Calu3 (cell line): ENCODE results near the gene SKAP1. TPM values are rescaled to one million over a fixed set of nuclear protein-coding genes. Genes with fewer than 3 reads are reported as not detected.
A peak's percentile ranks its signal among the peaks of the same experiment; 100 is the strongest.

ENCODE experiments used
- BruUV-seq: library from RNA; stranded (reverse); fragments of 400-500 nt; replicated peaks from 2 replicates; lab custom pipeline; 2021; lab: Mats Ljungman, UMichigan
- CTCF ChIA-PET: fragments of 300-600 bp; sonication (Branson Sonifier 250); formaldehyde crosslinking; loops from one replicate; lab custom pipeline; 2022; ENCODE audit warnings: antibody characterized with exemption; lab: Charles Lee
- DNase-seq: peaks from one replicate; pipeline ENCODE4 v3.0.0; 2022
- H3K27ac Mint-ChIP-seq: one replicate; pipeline ENCODE4 v1.8.0; 2022; ENCODE audit warnings: mixed read lengths; ENCODE audit not compliant: unreplicated experiment
- H3K27me3 Mint-ChIP-seq: one replicate; pipeline ENCODE4 v1.8.0; 2022; ENCODE audit warnings: mixed read lengths; ENCODE audit not compliant: unreplicated experiment
- H3K36me3 Mint-ChIP-seq: one replicate; pipeline ENCODE4 v1.8.0; 2022; ENCODE audit warnings: mild to moderate bottlenecking, moderate library complexity, mixed read lengths; ENCODE audit not compliant: insufficient read depth, unreplicated experiment
- H3K4me1 Mint-ChIP-seq: one replicate; pipeline ENCODE4 v1.8.0; 2022; ENCODE audit warnings: mild to moderate bottlenecking, low read depth, mixed read lengths; ENCODE audit not compliant: unreplicated experiment
- H3K4me3 Mint-ChIP-seq: one replicate; pipeline ENCODE4 v1.8.0; 2022; ENCODE audit warnings: mild to moderate bottlenecking, low read depth, moderate library complexity, mixed read lengths; ENCODE audit not compliant: unreplicated experiment
- H3K9me3 Mint-ChIP-seq: one replicate; pipeline ENCODE4 v1.8.0; 2022; ENCODE audit warnings: low read depth, mixed read lengths; ENCODE audit not compliant: unreplicated experiment
- CTCF ChIP-seq: fragments of 200-600 bp; IDR thresholded peaks from one replicate; pipeline ENCODE4 v1.8.0; 2022; ENCODE audit warnings: antibody characterized with exemption; ENCODE audit not compliant: unreplicated experiment
- intact Hi-C: fragments of 100-400 bp; cut with micrococcal nuclease; formaldehyde crosslinking; loops from one replicate; pipeline ENCODE4 v1.10.0; 2022; ENCODE audit not compliant: unreplicated experiment
- total RNA-seq: library from RNA; stranded (reverse); gene quantifications from 2 replicates; pipeline ENCODE4 v1.2.3, GENCODE V29; 2022

The SKAP1 gene
- total RNA-seq, 1 experiment from 2014 or later = 4.4 TPM

- BruUV-seq = TSS peak; percentile 91
Measured at GRCh38 chr17:48107137-48108055, 322.6 kb downstream of the SKAP1 start, which contains the start of gene SNX11. SNX11 (plus strand) TSS chr17:48107766; CDS start chr17:48112044, 4,278 bp downstream.

GRCh38 chr17:48106802-48107136 is 323.2 kb downstream of the SKAP1 start:
- no peaks in the 10 kb centered on the region for H3K27me3 Mint-ChIP-seq
- no peak for DNase-seq
- TF ChIP-seq CTCF = no peak
- peak overlapping the region; percentile 91 for H3K27ac Mint-ChIP-seq
- peak overlapping the region; percentile 95 for H3K4me3 Mint-ChIP-seq
- no TSS peak for BruUV-seq
- peaks cover 43% of the 10 kb centered on the region for H3K36me3 Mint-ChIP-seq
- peaks cover 31% of the 10 kb centered on the region for H3K4me1 Mint-ChIP-seq
- no peaks in the 10 kb centered on the region for H3K9me3 Mint-ChIP-seq
- CTCF ChIA-PET = interaction anchor here (0.8 to 1.2 kb wide), 3 partner anchors 54 to 89 kb away, joined by 3 to 4 read pairs (median 3); no protein-coding TSS in a partner anchor
- intact Hi-C loops = loop anchor here (5.0 kb wide), 1 partner anchor 59 kb away; the partner anchor contains the start of gene NFE2L1

More at GRCh38 chr17:48107137-48108055, 322.6 kb downstream of the SKAP1 start, which contains the start of gene SNX11:
- intact Hi-C loops = loop anchor here (5.0 kb wide), 1 partner anchor 60 kb away; the partner anchor contains the start of gene NFE2L1
- Mint-ChIP-seq H3K36me3 (peaks cover 37% of the 10 kb centered on the region), H3K4me1 (peaks cover 31% of the 10 kb centered on the region), H3K9me3 (no peaks in the 10 kb centered on the region), H3K27me3 (no peaks in the 10 kb centered on the region), H3K4me3 (peak within 1 kb of the TSS; percentile 95), H3K27ac (peak within 1 kb of the TSS; percentile 91)
- TF ChIP-seq CTCF = no peak
- CTCF ChIA-PET = interaction anchor here (0.6 to 1.5 kb wide), 10 partner anchors 17 to 234 kb away, joined by 3 to 10 read pairs (median 3); no protein-coding TSS in a partner anchor
- peak; percentile 99 for DNase-seq

GRCh38 chr17:48104440-48104839 is 325.6 kb downstream of the SKAP1 start:
- TF ChIP-seq CTCF = no peak
- H3K4me1 Mint-ChIP-seq = peaks cover 32% of the 10 kb centered on the region
- no peaks in the 10 kb centered on the region for H3K27me3 Mint-ChIP-seq
- no peak for DNase-seq
- CTCF ChIA-PET = no interaction called here
- no peak overlapping the region for H3K4me3 Mint-ChIP-seq
- H3K9me3 Mint-ChIP-seq = no peaks in the 10 kb centered on the region
- intact Hi-C loops = no loop called here
- no TSS peak for BruUV-seq
- peaks cover 61% of the 10 kb centered on the region for H3K36me3 Mint-ChIP-seq
- H3K27ac Mint-ChIP-seq = no peak overlapping the region

GRCh38 chr17:48102798-48103715 is 327.0 kb downstream of the SKAP1 start:
- H3K27ac Mint-ChIP-seq = no peak overlapping the region
- no peak for DNase-seq
- no peaks in the 10 kb centered on the region for H3K27me3 Mint-ChIP-seq
- H3K4me3 Mint-ChIP-seq = peak overlapping the region; percentile 87
- H3K4me1 Mint-ChIP-seq = peaks cover 36% of the 10 kb centered on the region
- H3K9me3 Mint-ChIP-seq = no peaks in the 10 kb centered on the region
- intact Hi-C loops = no loop called here
- TF ChIP-seq CTCF = no peak
- no TSS peak for BruUV-seq
- peaks cover 51% of the 10 kb centered on the region for H3K36me3 Mint-ChIP-seq
- CTCF ChIA-PET = no interaction called here
